ENCODE results near the gene EEIG2. TPM values are rescaled to one million over a fixed set of nuclear protein-coding genes. Genes with fewer than 3 reads are reported as not detected.

EEIG2 gene
- total RNA-seq, 1 donor from 2014 or later = 93.1 TPM

GRCh38 chr1:108553905-108554304, 6.0 kb upstream of the EEIG2 start:
- Mint-ChIP-seq H3K4me3 (ENCODE audit: unreplicated experiment) (no peak overlapping the region), H3K4me1 (ENCODE audit: low read depth, unreplicated experiment) (peaks cover 25% of the 10 kb centered on the region), H3K27me3 (ENCODE audit: unreplicated experiment) (no peaks in the 10 kb centered on the region), H3K27ac (ENCODE audit: unreplicated experiment) (no peak overlapping the region), H3K9me3 (ENCODE audit: unreplicated experiment) (peaks cover 1% of the 10 kb centered on the region), H3K36me3 (ENCODE audit: unreplicated experiment) (no peaks in the 10 kb centered on the region)
- no peak for TF ChIP-seq CTCF (IDR thresholded peaks at IDR 0.05; ENCODE audit: partially characterized antibody, unreplicated experiment)
- DNase-seq = no peak

GRCh38 chr1:108554682-108555427, 5.0 kb upstream of the EEIG2 start:
- Mint-ChIP-seq H3K36me3 (ENCODE audit: unreplicated experiment) (no peaks in the 10 kb centered on the region), H3K27me3 (ENCODE audit: unreplicated experiment) (peaks cover 5% of the 10 kb centered on the region), H3K4me1 (ENCODE audit: low read depth, unreplicated experiment) (peaks cover 21% of the 10 kb centered on the region), H3K27ac (ENCODE audit: unreplicated experiment) (no peak overlapping the region), H3K9me3 (ENCODE audit: unreplicated experiment) (peaks cover 6% of the 10 kb centered on the region), H3K4me3 (ENCODE audit: unreplicated experiment) (no peak overlapping the region)
- no peak for DNase-seq
- TF ChIP-seq CTCF (IDR thresholded peaks at IDR 0.05; ENCODE audit: partially characterized antibody, unreplicated experiment) = no peak

GRCh38 chr1:108556066-108556465, 3.8 kb upstream of the EEIG2 start:
- no peak overlapping the region for H3K4me3 Mint-ChIP-seq (ENCODE audit: unreplicated experiment)
- peaks cover 13% of the 10 kb centered on the region for H3K27me3 Mint-ChIP-seq (ENCODE audit: unreplicated experiment)
- no peak for DNase-seq
- no peaks in the 10 kb centered on the region for H3K36me3 Mint-ChIP-seq (ENCODE audit: unreplicated experiment)
- TF ChIP-seq CTCF (IDR thresholded peaks at IDR 0.05; ENCODE audit: partially characterized antibody, unreplicated experiment) = no peak
- peaks cover 21% of the 10 kb centered on the region for H3K4me1 Mint-ChIP-seq (ENCODE audit: low read depth, unreplicated experiment)
- peaks cover 13% of the 10 kb centered on the region for H3K9me3 Mint-ChIP-seq (ENCODE audit: unreplicated experiment)
- H3K27ac Mint-ChIP-seq (ENCODE audit: unreplicated experiment) = no peak overlapping the region

GRCh38 chr1:108556499-108556898, 3.4 kb upstream of the EEIG2 start:
- TF ChIP-seq CTCF (IDR thresholded peaks at IDR 0.05; ENCODE audit: partially characterized antibody, unreplicated experiment) = no peak
- no peak for DNase-seq
- no peak overlapping the region for H3K27ac Mint-ChIP-seq (ENCODE audit: unreplicated experiment)
- H3K36me3 Mint-ChIP-seq (ENCODE audit: unreplicated experiment) = no peaks in the 10 kb centered on the region
- peaks cover 14% of the 10 kb centered on the region for H3K9me3 Mint-ChIP-seq (ENCODE audit: unreplicated experiment)
- peaks cover 13% of the 10 kb centered on the region for H3K27me3 Mint-ChIP-seq (ENCODE audit: unreplicated experiment)
- H3K4me1 Mint-ChIP-seq (ENCODE audit: low read depth, unreplicated experiment) = peaks cover 21% of the 10 kb centered on the region
- H3K4me3 Mint-ChIP-seq (ENCODE audit: unreplicated experiment) = no peak overlapping the region

- Mint-ChIP-seq H3K27me3 (ENCODE audit: unreplicated experiment) (peaks cover 13% of the 10 kb centered on the region), H3K9me3 (ENCODE audit: unreplicated experiment) (peaks cover 14% of the 10 kb centered on the region), H3K4me3 (ENCODE audit: unreplicated experiment) (no peak overlapping the region), H3K36me3 (ENCODE audit: unreplicated experiment) (no peaks in the 10 kb centered on the region), H3K4me1 (ENCODE audit: low read depth, unreplicated experiment) (peaks cover 21% of the 10 kb centered on the region), H3K27ac (ENCODE audit: unreplicated experiment) (no peak overlapping the region)
- no peak for DNase-seq
- no peak for TF ChIP-seq CTCF (IDR thresholded peaks at IDR 0.05; ENCODE audit: partially characterized antibody, unreplicated experiment)
Observed at GRCh38 chr1:108557296-108557695, 2.6 kb upstream of the EEIG2 start.
